Measurements from ENCODE around the gene FOXA3. TPM values are rescaled to one million over a fixed set of nuclear protein-coding genes. Genes with fewer than 3 reads are reported as not detected.
A peak's percentile ranks its signal among the peaks of the same experiment; 100 is the strongest.

FOXA3 gene
- total and polyA plus RNA-seq, 12 donors: 0.01 to 0.11 TPM; not detected in 10

DNA sequence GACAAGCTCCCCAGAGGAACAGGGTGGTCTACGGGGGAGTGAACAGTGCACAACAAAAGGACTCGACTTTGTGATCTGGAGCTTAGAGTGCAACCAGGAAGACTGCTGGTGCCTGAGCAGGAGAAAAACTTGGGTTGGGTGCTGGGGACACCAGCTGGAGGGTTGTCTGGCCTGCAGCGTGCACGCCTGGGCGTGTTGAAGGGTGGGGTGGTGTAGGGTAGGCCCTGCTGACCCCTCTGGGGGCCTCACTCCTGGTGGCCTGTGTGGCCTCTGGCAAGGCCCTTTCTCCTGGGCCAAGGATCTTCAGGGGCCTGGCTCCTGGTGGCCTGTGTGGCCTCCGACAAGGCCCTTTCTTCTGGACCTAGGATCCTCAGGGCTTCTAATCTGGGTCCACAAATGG, 44.4 kb upstream of the FOXA3 start:
- Histone ChIP-seq H3K4me1 (peaks cover 0 to 30% (median 20%) of the 10 kb centered on the region in 9 donors), H3K27ac (no peak overlapping the region), H3K4me3 (no peak overlapping the region), H3K36me3 (peaks cover 0 to 54% (median 23%) of the 10 kb centered on the region in 9 donors), H3K9me3 (no peaks in the 10 kb centered on the region), H3K27me3 (peaks cover 0 to 19% (median 0%) of the 10 kb centered on the region in 7 donors)
- DNase-seq (no peak), ATAC-seq (no peak)
- intact Hi-C loops (cut with DNase I): loop anchor here in 4 of 10 donors (5.0 to 10.0 kb wide), 4 partner anchors 58 to 198 kb away; partner anchors contain the start of gene IRF2BP1 (in 1 of the 4)
- 83 to 88% methylated on average over 6 of the region's 6 CpGs for WGBS, 2 donors
- no peak for TF ChIP-seq CTCF (IDR thresholded peaks at IDR 0.05)

DNA sequence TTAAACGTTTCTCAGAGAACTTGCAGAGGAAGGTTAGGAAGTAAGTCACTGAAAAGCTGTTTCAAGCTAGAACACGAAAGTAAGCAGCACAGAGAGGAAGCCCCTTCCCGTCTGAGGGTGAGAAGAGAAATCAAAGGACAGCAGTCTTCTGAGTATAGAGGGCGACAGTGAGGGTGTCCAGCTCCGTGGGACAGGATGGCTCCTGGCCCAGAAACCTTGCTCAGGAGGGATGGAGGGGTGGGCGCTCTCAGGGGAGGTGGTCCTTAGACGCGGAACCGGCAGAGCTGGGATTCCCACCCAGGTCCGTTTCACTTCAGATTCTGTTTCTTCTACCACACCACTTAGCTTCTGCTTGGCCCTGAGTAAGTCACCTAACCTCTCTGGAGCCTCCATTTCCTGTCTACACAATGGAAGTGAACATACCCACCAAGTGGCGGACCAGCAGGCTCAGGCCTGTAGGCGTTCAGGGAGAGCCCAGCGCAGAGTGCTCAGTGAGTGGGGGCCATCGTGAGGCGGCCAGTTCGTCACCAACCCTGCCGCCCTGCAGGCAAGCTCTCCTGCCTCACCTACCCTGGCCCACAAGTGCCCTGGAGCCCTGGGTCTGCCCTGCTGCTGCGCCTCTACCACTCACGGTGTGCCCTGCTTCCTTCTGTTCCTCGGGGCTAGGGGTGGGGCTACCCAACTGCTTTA, 43.6 kb upstream of the FOXA3 start:
- Histone ChIP-seq H3K27me3 (peaks cover 0 to 11% (median 0%) of the 10 kb centered on the region in 7 donors), H3K4me3 (no peak overlapping the region), H3K4me1 (peaks cover 0 to 22% (median 13%) of the 10 kb centered on the region in 9 donors), H3K27ac (peak overlapping the region in 1 of 10 donors; percentile 21), H3K36me3 (peaks cover 0 to 62% (median 29%) of the 10 kb centered on the region in 9 donors), H3K9me3 (no peaks in the 10 kb centered on the region)
- WGBS, 2 donors: 73 to 74% methylated on average over 20 of the region's 20 CpGs
- ATAC-seq: no peak
- TF ChIP-seq CTCF (IDR thresholded peaks at IDR 0.05): no peak
- DNase-seq: no peak
- intact Hi-C loops (cut with DNase I): no loop called here

DNA sequence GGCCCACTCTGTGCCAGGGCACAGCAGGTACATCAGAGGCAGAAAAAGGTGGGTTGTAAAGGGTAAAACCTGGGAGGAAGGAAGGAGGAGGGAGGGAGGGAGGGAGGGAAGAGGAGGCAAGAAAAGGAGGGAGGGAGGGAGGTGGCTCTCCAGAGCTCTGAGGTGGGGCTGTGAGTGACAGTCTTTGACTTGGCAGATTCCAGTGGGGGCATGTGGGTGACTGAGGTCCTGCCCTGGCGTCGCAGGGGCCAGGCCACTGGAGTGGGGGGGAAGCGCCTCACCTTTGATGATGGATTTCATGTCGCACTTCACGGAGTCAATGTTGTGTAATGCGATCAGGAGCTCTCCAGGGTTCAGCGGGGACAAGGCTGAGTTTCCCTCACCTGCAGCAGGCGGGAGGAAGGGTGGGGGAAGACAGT, 43.0 kb upstream of the FOXA3 start:
- peaks cover 0 to 6% (median 0%) of the 10 kb centered on the region in 7 donors for H3K27me3 ChIP-seq
- DNase-seq (no peak), ATAC-seq (no peak)
- H3K27ac ChIP-seq: peak overlapping the region in 1 of 10 donors; percentile 21
- peaks cover 0 to 68% (median 31%) of the 10 kb centered on the region in 9 donors for H3K36me3 ChIP-seq
- intact Hi-C loops (cut with DNase I): no loop called here
- no peak overlapping the region for H3K4me3 ChIP-seq
- no peak for TF ChIP-seq CTCF (IDR thresholded peaks at IDR 0.05)
- 86 to 92% methylated on average over 8 of the region's 8 CpGs for WGBS, 2 donors
- H3K4me1 ChIP-seq: peaks cover 0 to 17% (median 8%) of the 10 kb centered on the region in 9 donors
- H3K9me3 ChIP-seq: no peaks in the 10 kb centered on the region

GRCh38 chr19:45821570-45821969, 42.6 kb upstream of the FOXA3 start:
- intact Hi-C loops (cut with DNase I): no loop called here
- DNase-seq: no peak
- 83 to 96% methylated on average over 10 of the region's 10 CpGs for WGBS, 2 donors
- Histone ChIP-seq H3K4me1 (peaks cover 0 to 12% (median 3%) of the 10 kb centered on the region in 9 donors), H3K27ac (no peak overlapping the region), H3K27me3 (peaks cover 0 to under 1% (median 0%) of the 10 kb centered on the region in 7 donors), H3K4me3 (no peak overlapping the region), H3K9me3 (no peaks in the 10 kb centered on the region), H3K36me3 (peaks cover 0 to 72% (median 31%) of the 10 kb centered on the region in 9 donors)
- TF ChIP-seq CTCF (IDR thresholded peaks at IDR 0.05): no peak
- ATAC-seq: no peak

Data from heart right ventricle (tissue), 16 donors.